Head of caudate nucleus (tissue), 42 donors: ENCODE results near the gene LRRC36.
"Not testable (repeated sequence)": the region's sequence is repeated elsewhere in the genome, so short reads cannot be mapped to it uniquely, and the experiment has no call there.

Source experiments
- DNase-seq, 42 donors: peaks; one replicate each; pipeline versions ENCODE4 v3.0.0 to v3.0.0-alpha.2; 2020 to 2021; ENCODE audit warnings: mixed read lengths in 7 of 42
- intact Hi-C: fragments of 100-400 bp; cut with DNase I; formaldehyde crosslinking; loops from one replicate; pipeline ENCODE4 v1.15.0; 2022

LRRC36 gene

GRCh38 chr16:67411339-67411738, 84.7 kb downstream of the LRRC36 start:
- intact Hi-C loops = no loop called here

GRCh38 chr16:67412294-67412693, 85.7 kb downstream of the LRRC36 start:
- DNase-seq = no peak
- intact Hi-C loops = no loop called here

More at GRCh38 chr16:67411339-67411738, 84.7 kb downstream of the LRRC36 start:
- no peak for DNase-seq

- no peak for DNase-seq
- intact Hi-C loops = no loop called here
Observed at GRCh38 chr16:67413978-67414911, 87.6 kb downstream of the LRRC36 start.

- DNase-seq, intact Hi-C loops: not testable (repeated sequence)
Observed at GRCh38 chr16:67415421-67415820, 88.8 kb downstream of the LRRC36 start.

- DNase-seq = peak in 40 of 42 donors; percentile 58 to 90 (median 80)
- intact Hi-C loops = no loop called here
Observed at GRCh38 chr16:67415872-67416793, 89.5 kb downstream of the LRRC36 start, which contains the start of gene ZDHHC1. TSS of gene ZDHHC1 (minus strand) at chr16:67416477. CDS start at chr16:67407775, 8,702 bp downstream.

GRCh38 chr16:67417333-67418061, 90.9 kb downstream of the LRRC36 start:
- no peak for DNase-seq

GRCh38 chr16:67419502-67419901, 92.9 kb downstream of the LRRC36 start:
- no peak for DNase-seq
- intact Hi-C loops = no loop called here

More at GRCh38 chr16:67417333-67418061, 90.9 kb downstream of the LRRC36 start:
- intact Hi-C loops = no loop called here

GRCh38 chr16:67419931-67420330, 93.3 kb downstream of the LRRC36 start:
- intact Hi-C loops = no loop called here
- no peak for DNase-seq

- intact Hi-C loops = no loop called here
- no peak for DNase-seq
Observed at GRCh38 chr16:67421030-67421429, 94.4 kb downstream of the LRRC36 start.

GRCh38 chr16:67423015-67423414, 96.4 kb downstream of the LRRC36 start:
- intact Hi-C loops = no loop called here
- no peak for DNase-seq

GRCh38 chr16:67423611-67424260, 97.1 kb downstream of the LRRC36 start:
- intact Hi-C loops = no loop called here
- DNase-seq = peak in 8 of 42 donors; percentile 23 to 67 (median 44)

- intact Hi-C loops = no loop called here
- DNase-seq = no peak
Observed at GRCh38 chr16:67424261-67424615, 97.6 kb downstream of the LRRC36 start.

- intact Hi-C loops = loop anchor here (5.0 kb wide), 1 partner anchor 37 kb away; no protein-coding TSS in a partner anchor
- DNase-seq = no peak
Observed at GRCh38 chr16:67425061-67425460, 98.4 kb downstream of the LRRC36 start.

GRCh38 chr16:67425580-67425979, 99.0 kb downstream of the LRRC36 start:
- no peak for DNase-seq
- intact Hi-C loops = loop anchor here (5.0 kb wide), 1 partner anchor 37 kb away; no protein-coding TSS in a partner anchor

- DNase-seq = no peak
- intact Hi-C loops = loop anchor here (5.0 kb wide), 1 partner anchor 36 kb away; no protein-coding TSS in a partner anchor
Observed at GRCh38 chr16:67426022-67426421, 99.4 kb downstream of the LRRC36 start.

GRCh38 chr16:67426950-67427349, 100.3 kb downstream of the LRRC36 start:
- intact Hi-C loops = loop anchor here (5.0 kb wide), 1 partner anchor 35 kb away; no protein-coding TSS in a partner anchor
- no peak for DNase-seq

GRCh38 chr16:67428146-67428731, 101.6 kb downstream of the LRRC36 start:
- intact Hi-C loops = loop anchor here (5.0 kb wide), 1 partner anchor 34 kb away; no protein-coding TSS in a partner anchor
- DNase-seq = peak; percentile 25 to 84 (median 58)
